CD4-positive, alpha-beta T cell (primary cell): ENCODE measurements around the gene STX4. TPM values are rescaled to one million over a fixed set of nuclear protein-coding genes. Genes with fewer than 3 reads are reported as not detected.
A peak's percentile ranks its signal among the peaks of the same experiment; 100 is the strongest.

Source experiments
- ATAC-seq: fragments of 200-7000 bp; cut with Tn5 transposase; one replicate; pipeline ENCODE4 v1.10.0; 2022; ENCODE audit warnings: mild to moderate bottlenecking; ENCODE audit not compliant: poor library complexity
- CTCF ChIA-PET: fragments of 350-600 bp; sonication (Branson Sonifier 250); formaldehyde crosslinking; loops from one replicate; lab custom pipeline; 2021; ENCODE audit warnings: antibody characterized with exemption, inconsistent platforms; lab: Charles Lee
- POLR2A ChIA-PET: fragments of 350-600 bp; sonication (Branson Sonifier 250); formaldehyde crosslinking; loops from one replicate; lab custom pipeline; 2021; ENCODE audit warnings: antibody characterized with exemption, inconsistent platforms; lab: Charles Lee
- DNase-seq, 14 experiments: peaks; one replicate each; pipeline ENCODE4 v3.0.0-alpha.2; 2013 to 2020; ENCODE audit warnings: mixed read lengths in 2 of 14
- H3K27ac ChIP-seq, 2 donors: one replicate each; pipeline versions ENCODE4 v1.5.1 to v1.7.0; 2013; ENCODE audit warnings: low read length in 2 of 2, low read depth in 1 of 2, mild to moderate bottlenecking in 1 of 2
- H3K27me3 ChIP-seq, 2 experiments: 1 replicate in 1 of 2; 2 replicates in 1 of 2; pipeline versions ENCODE4 v1.6.1 to v1.7.0; 2013; ENCODE audit warnings: low read length in 2 of 2, control low read depth in 1 of 2, mild to moderate bottlenecking in 1 of 2, moderate library complexity in 1 of 2; ENCODE audit not compliant: insufficient read depth in 2 of 2, control insufficient read depth in 1 of 2
- H3K36me3 ChIP-seq: one replicate; pipeline ENCODE4 v1.6.1; 2013; ENCODE audit warnings: low read length, control low read depth; ENCODE audit not compliant: insufficient read depth
- H3K4me1 ChIP-seq: one replicate; pipeline ENCODE4 v1.6.1; 2013; ENCODE audit warnings: low read length, control low read depth; ENCODE audit not compliant: insufficient read depth
- H3K4me3 ChIP-seq: one replicate; pipeline ENCODE4 v1.5.1; 2013; ENCODE audit warnings: mild to moderate bottlenecking, low read length, moderate library complexity
- H3K9me3 ChIP-seq, 2 experiments: 1 replicate in 1 of 2; 2 replicates in 1 of 2; pipeline versions ENCODE4 v1.6.1 to v1.7.0; 2013; ENCODE audit warnings: low read length in 2 of 2, mild to moderate bottlenecking in 2 of 2, control low read depth in 1 of 2, moderate library complexity in 1 of 2; ENCODE audit not compliant: control insufficient read depth in 1 of 2, insufficient read depth in 1 of 2
- H3K27ac Mint-ChIP-seq: one replicate; pipeline ENCODE4 v1.8.0; 2020; ENCODE audit warnings: mixed read lengths
- H3K27me3 Mint-ChIP-seq: one replicate; pipeline ENCODE4 v1.8.0; 2021; ENCODE audit warnings: mixed read lengths
- H3K36me3 Mint-ChIP-seq: one replicate; pipeline ENCODE4 v1.8.0; 2021; ENCODE audit warnings: low read depth, mixed read lengths
- H3K4me1 Mint-ChIP-seq: one replicate; pipeline ENCODE4 v1.8.0; 2021; ENCODE audit warnings: low read depth, mixed read lengths
- H3K4me3 Mint-ChIP-seq: one replicate; pipeline ENCODE4 v1.8.0; 2020; ENCODE audit warnings: mild to moderate bottlenecking, mixed read lengths
- H3K9me3 Mint-ChIP-seq: one replicate; pipeline ENCODE4 v1.8.0; 2020; ENCODE audit warnings: mixed read lengths
- intact Hi-C, 2 experiments: fragments of 100-400 bp; cut with DNase I in 1 of 2; cut with micrococcal nuclease in 1 of 2; formaldehyde crosslinking; loops; one replicate each; pipeline versions ENCODE4 v1.15.1 to v1.9.0; 2023 to 2025; cut with DNase I, micrococcal nuclease
- polyA plus RNA-seq, 2 donors: library from polyadenylated mRNA; unstranded; fragments of 120-200 nt; gene quantifications; one replicate each; pipeline ENCODE4 v1.2.1, GENCODE V29; 2013
- total RNA-seq, 174 experiments: library from RNA in 2 of 174; stranded (reverse) in 2 of 174; gene quantifications; one replicate each; pipeline ENCODE4 v1.2.3 and lab custom pipeline; 2021 to 2026
- TF ChIP-seq, protein P1 (sequence below): fragments of 200-600 bp; IDR thresholded peaks from one replicate; pipeline ENCODE4 v1.8.0; 2022; ENCODE audit warnings: antibody characterized with exemption, mild to moderate bottlenecking

The STX4 gene
- total RNA-seq (10 to 100 TPM; 54.1 to 55.2 TPM), total RNA-seq (lab: John Stamatoyannopoulos, UW) (21.7 to 83.6 (median 46.8) reads per million in 172 experiments)
- 55.8 TPM for polyA plus RNA-seq (2013, experiment 1 of 2)
- 62.7 TPM for polyA plus RNA-seq (2013, experiment 2 of 2)

DNA sequence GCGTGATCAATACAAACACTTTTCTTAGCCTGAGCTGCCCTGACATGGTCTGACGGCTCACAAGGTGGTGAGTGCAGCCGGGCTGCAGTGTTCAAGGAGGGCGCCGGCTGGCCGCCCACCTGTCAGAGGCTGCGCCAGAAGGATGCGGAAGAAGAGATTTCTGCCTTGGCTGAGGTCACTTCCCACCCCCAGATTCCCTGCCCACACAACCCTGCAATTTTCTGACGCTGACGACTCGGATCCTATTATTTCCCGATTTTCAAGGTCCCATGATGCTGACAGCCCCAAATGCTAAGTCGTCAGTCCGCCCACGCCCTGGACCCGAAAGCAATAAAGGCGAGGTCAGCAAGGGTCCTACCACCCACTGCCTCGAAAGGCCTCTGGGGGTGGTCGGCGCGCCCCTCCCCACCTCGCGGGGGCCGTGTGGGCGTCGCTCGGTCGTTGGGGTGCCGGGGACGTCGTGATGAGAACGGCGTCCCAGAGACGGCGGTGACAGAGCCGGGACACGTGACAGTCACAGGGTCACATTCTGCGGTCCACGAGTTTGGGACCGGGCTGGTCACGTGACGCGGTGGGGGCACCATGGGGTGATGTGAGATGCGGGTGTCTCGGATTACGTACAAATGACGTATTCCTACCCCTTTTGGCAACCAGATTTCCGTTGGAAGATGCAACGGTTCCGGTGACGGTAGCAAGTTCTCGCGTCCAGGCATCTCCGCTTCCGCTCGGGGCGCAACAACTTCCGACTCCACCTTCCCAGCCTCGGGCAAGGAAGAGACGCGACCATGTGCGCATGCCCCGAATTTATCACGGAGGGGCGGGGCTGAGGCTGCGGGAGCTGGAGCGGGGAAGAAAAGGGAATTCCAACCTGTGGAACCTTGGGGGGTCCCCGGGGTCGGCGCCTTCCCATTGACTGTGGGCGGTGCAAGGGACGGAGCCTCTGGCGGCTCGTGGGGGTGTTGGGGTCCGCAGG is at the start of gene STX4:
Gene STX4, plus strand, starts transcription at position 823 of the 973 bp plus-strand sequence. CDS start 248 bp downstream, outside the sequence.
- DNase-seq: peak; percentile 93 to 100 (median 96)
- H3K4me1 Mint-ChIP-seq: peaks cover 27% of the 10 kb centered on the region

GRCh38 chr16:30983898-30984610 is 49.3 kb upstream of the STX4 start:
- H3K27ac Mint-ChIP-seq: no peak overlapping the region
- CTCF ChIA-PET: interaction anchor here (0.6 to 3.9 kb wide), 10 partner anchors 11 to 885 kb away, joined by 3 to 26 read pairs (median 4); partner anchors contain the start of genes STX4, ZNF646, ZNF668 and ZNF843
- Histone ChIP-seq H3K27ac (no peak overlapping the region), H3K9me3 (no peaks in the 10 kb centered on the region), H3K27me3 (no peaks in the 10 kb centered on the region), H3K36me3 (peaks cover 45% of the 10 kb centered on the region), H3K4me1 (peaks cover 13% of the 10 kb centered on the region), H3K4me3 (no peak overlapping the region)
- no peak overlapping the region for H3K4me3 Mint-ChIP-seq
- no peaks in the 10 kb centered on the region for H3K27me3 Mint-ChIP-seq
- POLR2A ChIA-PET: interaction anchor here (0.8 to 2.2 kb wide), 6 partner anchors 13 to 158 kb away, joined by 3 to 8 read pairs (median 4); partner anchors contain the start of genes KAT8, VKORC1, ZNF646 and ZNF668
- intact Hi-C loops: loop anchor here in 1 of 2 experiments (2.0 to 10.0 kb wide), 4 partner anchors 49 to 711 kb away; partner anchors contain the start of gene STX4
- peaks cover 35% of the 10 kb centered on the region for H3K36me3 Mint-ChIP-seq
- TF ChIP-seq, protein P1, sequence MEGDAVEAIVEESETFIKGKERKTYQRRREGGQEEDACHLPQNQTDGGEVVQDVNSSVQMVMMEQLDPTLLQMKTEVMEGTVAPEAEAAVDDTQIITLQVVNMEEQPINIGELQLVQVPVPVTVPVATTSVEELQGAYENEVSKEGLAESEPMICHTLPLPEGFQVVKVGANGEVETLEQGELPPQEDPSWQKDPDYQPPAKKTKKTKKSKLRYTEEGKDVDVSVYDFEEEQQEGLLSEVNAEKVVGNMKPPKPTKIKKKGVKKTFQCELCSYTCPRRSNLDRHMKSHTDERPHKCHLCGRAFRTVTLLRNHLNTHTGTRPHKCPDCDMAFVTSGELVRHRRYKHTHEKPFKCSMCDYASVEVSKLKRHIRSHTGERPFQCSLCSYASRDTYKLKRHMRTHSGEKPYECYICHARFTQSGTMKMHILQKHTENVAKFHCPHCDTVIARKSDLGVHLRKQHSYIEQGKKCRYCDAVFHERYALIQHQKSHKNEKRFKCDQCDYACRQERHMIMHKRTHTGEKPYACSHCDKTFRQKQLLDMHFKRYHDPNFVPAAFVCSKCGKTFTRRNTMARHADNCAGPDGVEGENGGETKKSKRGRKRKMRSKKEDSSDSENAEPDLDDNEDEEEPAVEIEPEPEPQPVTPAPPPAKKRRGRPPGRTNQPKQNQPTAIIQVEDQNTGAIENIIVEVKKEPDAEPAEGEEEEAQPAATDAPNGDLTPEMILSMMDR: no peak
- DNase-seq (no peak), ATAC-seq (no peak)
- H3K4me1 Mint-ChIP-seq: no peaks in the 10 kb centered on the region
- H3K9me3 Mint-ChIP-seq: no peaks in the 10 kb centered on the region

More for the DNA sequence above, at the start of gene STX4:
- no peaks in the 10 kb centered on the region for H3K9me3 ChIP-seq
- H3K27ac ChIP-seq: peak within 1 kb of the TSS; percentile 93 to 96
- Mint-ChIP-seq H3K9me3 (no peaks in the 10 kb centered on the region), H3K4me3 (peak within 1 kb of the TSS; percentile 97), H3K27me3 (no peaks in the 10 kb centered on the region), H3K36me3 (peaks cover 30% of the 10 kb centered on the region), H3K27ac (peak within 1 kb of the TSS; percentile 83)
- intact Hi-C loops: loop anchor here (1.0 to 5.0 kb wide), 7 partner anchors 40 to 149 kb away; partner anchors contain the start of genes FBXL19 (in 1 of the 2), FUS (in 1 of the 2), HSD3B7 (in 1 of the 2) and SETD1A (in 1 of the 2)
- H3K4me3 ChIP-seq: peak within 1 kb of the TSS; percentile 95
- TF ChIP-seq, protein P1: no peak
- ATAC-seq: peak; percentile 81
- H3K4me1 ChIP-seq: peaks cover 26% of the 10 kb centered on the region
- CTCF ChIA-PET: interaction anchor here (1.0 to 1.8 kb wide), 4 partner anchors 41 to 63 kb away, joined by 3 to 5 read pairs (median 4); partner anchors contain the start of genes HSD3B7, ZNF646 and ZNF668
- POLR2A ChIA-PET: interaction anchor here (0.6 to 4.7 kb wide), 8 partner anchors 33 to 427 kb away, joined by 3 to 41 read pairs (median 4); partner anchors contain the start of genes ARMC5, FUS, KAT8 and ZNF646
- H3K27me3 ChIP-seq: no peaks in the 10 kb centered on the region
- peaks cover 27% of the 10 kb centered on the region for H3K36me3 ChIP-seq
